Germinal center (tissue), 1 donor: Measurements from ENCODE around the gene LBX1.

ENCODE experiments used
- DNase-seq: peaks from one replicate; pipeline ENCODE4 v3.0.0; 2012; ENCODE audit warnings: mixed read lengths, low spot score

Gene LBX1, protein sequence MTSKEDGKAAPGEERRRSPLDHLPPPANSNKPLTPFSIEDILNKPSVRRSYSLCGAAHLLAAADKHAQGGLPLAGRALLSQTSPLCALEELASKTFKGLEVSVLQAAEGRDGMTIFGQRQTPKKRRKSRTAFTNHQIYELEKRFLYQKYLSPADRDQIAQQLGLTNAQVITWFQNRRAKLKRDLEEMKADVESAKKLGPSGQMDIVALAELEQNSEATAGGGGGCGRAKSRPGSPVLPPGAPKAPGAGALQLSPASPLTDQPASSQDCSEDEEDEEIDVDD

DNA sequence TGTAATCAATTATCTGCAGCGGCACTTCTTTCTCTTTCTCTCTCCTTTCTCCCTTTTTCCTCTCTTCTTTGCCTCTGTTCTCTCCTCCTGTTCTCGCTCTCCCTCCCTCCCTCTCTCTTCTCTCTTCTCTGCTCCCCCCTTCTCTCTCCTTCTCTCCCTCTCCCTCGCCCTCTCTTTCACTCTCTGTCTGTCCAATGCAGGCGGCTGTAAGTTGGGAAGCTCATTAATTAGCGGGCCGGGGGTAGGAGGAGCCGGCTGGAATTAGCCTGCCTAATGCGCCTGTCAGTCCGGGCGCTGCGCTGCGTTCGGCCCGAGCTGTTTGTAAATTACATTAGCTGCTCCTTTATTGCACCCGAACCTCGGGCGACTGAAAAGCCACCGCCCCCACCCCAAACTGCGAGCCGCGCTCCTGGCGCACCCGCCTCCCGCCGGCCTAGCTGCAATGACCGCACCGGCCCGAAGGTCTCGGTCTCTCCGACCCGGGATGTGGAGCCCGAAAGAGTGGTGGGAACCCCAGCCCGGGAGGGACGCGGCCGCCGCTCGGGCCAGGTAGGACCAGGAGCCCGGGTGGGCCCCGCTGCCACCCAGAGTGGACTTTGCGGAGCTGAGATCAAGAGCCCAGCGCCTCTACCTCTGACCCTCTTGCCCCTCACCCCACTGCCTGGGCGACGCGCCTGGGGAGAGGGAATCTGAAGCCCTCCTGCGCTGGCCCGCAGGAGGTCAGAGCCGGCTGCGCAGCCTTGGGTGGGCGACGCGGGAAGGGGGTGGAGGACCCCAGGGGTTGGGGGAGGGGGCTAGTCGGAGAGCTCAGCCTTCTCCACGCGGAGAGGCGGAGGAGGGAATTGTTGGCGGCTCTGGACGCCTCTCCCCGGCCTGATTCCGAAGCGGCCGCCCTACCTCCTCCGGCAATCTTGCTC is at the start of gene LBX1:
Gene LBX1, minus strand, starts transcription at position 198 of the 917 bp plus-strand sequence. CDS start 648 bp downstream, outside the sequence.
- no peak for DNase-seq

DNA sequence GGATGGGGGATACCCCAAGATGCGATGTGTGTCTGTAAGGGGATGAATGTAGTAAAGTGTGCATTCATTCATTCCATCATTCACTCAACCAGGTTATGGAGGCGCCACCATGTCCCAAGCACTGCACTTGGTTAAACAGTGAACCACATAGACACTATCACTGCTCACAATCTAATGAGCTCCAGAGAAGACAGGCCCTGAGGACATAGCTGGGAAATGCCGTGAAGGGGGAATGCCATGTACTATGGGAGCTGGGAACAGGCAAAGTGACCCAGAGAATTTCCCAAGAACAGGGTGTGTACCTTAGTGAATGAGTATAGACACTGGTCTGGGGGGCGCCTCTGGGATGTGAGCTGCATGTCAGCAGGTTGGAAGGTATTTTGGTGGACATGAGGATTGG is 44.5 kb upstream of the LBX1 start:
- DNase-seq = no peak

DNA sequence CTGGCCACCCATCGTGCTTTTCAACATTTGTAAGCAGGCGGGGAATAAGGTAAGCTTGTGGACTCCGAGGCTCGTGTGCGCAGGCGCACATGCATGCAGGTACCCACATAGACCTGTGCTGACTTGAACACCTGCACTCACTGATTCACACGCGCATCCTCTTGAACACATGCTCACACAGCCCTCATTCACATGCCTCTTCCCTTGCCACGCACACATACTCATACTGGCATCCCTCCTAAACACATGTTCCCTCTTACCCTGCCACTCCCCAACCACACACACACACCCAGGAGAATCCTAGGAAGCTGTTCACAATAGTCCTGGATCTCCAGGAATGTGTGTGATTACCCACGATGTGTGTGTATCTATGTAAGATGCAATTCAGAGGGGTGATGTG is 44.1 kb upstream of the LBX1 start:
- no peak for DNase-seq

DNA sequence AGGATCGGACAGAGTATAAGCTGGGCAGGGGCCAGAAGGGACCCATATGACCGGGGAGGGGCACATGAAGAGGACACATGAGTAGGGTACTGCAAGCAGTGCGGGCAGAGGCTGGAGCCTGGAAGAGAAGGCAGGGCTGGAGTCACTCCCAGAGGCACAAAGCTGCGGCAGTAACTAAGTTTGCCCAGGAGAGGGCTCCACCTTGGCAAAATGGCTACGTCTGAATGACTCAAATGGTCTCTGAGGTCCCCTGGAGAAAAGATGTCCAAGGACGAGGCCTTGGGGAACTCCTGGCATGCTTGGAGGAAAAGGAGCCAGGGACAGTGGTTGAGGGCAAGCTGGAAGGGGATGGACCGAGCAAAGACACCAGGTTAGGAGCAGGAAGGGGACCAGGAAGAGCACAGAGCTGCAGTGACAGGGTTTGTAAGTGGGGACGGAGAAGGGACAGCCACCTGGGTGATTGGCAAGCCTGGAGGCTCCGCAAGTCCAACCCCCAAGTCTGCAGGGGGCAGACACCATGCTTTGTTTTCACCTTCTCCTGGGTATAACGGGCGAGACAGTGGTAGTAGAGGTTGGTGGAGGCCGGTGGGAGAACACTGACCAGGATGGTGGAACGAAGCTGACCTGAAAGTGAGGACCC is 43.1 kb upstream of the LBX1 start:
- DNase-seq = peak; percentile 72

DNA sequence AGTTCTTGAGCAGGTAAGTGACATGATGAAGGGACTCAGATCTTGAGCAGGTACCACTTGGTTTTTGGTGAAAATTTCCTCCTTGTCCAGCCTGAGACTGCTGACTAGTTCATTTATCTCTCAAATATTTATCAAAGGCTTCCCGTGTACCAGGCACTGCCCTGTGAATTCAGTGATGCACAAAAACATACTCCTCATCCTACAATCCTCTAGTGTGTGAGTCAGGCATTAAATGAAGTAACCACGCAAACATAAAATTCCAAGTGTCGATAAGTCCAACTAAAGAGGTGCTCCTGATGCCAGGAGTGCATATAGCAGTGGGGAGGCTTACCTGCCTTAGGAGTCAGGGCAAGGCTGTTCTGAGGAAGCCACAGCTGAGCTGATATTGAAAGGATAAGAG is 41.5 kb upstream of the LBX1 start:
- DNase-seq = no peak

DNA sequence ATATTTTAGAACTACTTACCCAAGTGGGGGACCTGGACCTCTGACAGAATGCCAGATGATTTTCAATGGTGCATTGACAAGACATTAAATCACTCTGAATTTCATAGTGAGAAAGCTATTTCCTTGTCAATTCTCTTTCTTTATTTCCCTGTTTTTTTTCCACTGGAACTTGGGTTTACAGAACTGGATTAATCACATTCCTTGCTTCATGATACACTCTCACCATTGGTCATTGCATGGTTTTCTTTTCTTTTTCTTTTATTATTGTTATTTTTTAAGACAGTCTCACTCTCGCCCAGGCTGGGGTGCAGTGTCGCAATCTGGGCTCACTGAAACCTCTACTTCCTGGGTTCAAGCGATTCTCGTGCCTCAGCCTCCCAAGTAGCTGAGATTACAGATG is 38.5 kb upstream of the LBX1 start:
- no peak for DNase-seq

DNA sequence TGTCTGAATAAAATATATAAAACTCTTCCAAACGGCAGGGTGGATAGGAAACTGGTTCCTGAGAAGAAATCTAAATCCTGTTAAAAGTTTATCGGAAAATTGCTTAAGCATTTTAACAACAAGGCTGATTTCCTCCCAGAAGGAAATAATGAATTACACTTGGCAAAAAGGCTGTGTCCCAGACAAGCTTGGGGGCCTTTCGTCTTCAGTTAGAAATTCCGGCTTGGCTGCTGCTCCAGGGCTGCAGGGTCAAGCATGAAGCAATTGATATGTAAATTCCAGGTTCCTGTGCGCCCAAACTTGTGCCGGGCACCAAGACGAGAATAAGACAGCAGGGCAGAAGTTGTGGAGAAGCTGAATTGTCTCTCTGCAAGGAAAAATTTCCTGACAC is 38.0 kb upstream of the LBX1 start:
- DNase-seq = no peak

DNA sequence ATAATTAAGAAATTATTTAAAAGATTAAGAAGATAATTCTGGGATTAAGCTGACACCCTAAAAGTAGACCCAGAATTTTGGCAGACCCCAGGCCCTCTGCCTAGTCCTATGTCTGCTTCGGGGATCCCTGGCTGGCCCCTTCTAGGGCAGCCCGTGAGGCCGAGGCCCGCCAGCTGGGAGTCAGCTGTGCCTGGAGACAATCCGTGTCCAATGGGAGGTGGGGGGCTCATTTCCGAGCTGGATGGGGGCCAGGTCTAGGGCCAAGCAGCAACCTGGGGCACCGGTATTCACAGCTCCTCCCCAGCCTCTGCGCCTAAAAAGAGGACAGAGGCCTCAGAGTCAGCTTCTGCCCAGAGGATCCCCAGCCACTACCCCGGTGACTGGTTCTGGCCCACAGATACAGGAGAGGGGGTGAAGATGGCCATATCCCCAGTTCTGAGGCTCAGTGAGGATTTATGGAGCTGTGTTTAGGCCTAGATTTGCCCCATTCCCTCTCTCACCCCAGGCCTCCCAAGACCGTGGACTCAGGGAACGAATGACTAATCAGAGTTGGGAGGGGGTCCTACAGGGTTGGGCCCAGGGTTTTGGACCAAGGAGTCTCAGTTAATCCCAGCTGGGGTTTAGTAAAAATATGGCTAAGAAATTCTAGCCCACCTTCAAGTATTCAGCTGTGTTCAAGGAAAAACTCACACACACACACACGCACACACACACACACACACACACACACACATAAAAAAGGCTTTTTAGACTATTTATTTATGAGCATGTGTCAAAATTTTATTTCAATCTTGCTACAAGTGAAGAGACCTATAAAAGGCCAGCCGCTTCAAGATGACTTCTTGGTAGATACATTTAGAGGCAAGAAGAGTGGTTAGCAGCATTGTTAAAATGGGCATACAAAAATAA is 37.4 kb upstream of the LBX1 start:
- no peak for DNase-seq

DNA sequence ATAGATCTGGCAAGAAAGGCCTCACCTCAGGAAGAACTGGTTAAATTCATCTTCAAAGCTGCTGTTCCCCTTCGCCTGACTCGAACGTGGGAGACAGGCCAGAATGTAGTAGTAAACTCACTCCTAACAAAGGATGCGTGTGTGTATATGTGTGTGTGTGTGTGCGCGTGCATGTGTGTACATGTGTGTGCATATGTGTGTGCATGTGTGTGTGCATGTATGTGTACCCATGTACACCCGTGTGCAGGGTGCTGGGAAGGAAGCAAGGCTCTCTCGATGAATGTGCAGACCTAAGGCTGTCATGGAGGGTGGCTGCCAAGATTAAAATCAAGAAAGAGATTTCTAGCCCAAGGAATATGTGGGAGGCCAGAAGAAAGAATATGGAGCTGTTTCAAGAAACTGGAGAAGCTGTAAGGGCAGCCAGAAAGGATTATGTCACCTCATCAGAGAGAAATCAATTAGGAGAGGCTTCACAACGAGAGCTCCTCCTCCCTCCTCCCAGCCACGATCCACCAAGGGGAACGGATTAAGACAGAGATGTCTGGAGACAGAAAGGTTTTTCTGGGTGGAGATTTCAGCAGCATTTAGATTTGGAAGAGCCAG is 34.0 kb upstream of the LBX1 start:
- no peak for DNase-seq

DNA sequence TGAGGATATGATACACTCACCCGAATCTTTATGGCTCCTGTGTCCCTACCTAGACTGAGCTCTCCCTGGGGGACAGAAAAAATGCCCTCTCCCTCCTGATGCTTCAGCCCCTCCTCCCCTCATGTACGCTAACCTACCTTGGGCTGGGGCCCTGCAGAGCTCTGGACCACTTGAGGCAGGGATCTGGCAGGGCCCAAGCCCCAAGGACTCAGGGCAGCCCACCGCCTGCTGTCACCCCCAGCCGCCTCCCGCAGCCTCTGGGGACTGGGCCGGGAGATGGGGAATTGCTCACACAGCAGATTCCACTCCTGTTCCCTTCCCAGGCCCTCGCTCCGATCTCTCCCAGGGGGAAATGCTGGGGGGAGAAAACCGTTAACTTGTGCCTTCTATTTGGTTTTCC is 32.9 kb upstream of the LBX1 start:
- no peak for DNase-seq

DNA sequence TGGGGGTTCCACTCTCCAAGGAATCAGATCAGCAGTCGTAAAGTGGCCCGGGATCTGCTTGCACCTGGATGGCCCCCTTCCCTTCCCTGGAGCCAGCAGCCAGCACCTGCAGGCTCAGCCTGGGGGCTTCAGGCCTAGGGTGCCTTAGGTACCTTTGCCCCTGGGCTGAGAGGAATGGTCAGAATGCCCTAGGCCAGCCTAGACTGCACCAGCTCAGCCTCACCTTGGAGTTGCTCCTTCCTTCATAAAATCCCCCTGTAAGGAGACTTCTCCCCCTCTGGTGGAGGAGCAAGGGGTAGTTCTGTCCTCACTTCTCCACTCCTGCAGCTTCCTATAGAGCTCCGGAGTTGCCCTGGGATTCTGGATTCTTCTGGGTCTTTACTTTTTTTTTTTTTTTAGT is 32.4 kb upstream of the LBX1 start:
- DNase-seq = no peak

DNA sequence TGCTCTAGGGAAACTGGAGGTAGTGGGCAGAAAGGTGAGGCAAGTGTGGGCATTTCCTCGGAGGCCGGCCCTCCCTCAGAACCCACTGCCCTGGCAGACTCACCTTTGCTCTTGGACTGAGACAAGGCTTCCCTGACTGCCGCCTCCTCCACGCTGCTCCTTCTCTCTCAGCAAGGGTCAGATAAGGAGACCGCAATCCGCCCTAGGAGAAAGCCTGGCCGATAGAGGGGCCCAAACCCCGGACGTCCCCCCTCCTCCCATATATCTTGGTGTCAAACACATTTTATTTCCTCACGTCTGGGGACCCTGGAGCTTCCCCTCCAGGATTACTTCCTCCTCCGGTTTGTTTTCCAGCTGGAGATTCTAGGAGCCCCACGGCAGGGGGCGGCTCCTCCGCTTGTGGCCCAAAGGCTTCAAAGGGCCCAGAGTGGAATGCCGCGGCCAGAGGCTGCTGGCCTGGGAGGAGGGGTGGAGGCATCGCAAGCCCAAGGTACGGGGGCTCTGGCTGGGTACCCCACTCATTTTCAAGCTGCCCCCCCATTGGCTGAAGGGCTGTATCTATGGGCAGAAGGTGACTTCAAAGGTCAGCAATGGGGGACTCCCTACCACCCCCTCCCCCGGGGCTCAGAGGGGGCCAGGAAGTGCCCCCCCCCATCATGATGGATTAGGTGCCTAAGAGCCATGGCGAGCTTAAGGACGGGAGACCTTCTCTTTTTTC is 31.7 kb upstream of the LBX1 start:
- no peak for DNase-seq

DNA sequence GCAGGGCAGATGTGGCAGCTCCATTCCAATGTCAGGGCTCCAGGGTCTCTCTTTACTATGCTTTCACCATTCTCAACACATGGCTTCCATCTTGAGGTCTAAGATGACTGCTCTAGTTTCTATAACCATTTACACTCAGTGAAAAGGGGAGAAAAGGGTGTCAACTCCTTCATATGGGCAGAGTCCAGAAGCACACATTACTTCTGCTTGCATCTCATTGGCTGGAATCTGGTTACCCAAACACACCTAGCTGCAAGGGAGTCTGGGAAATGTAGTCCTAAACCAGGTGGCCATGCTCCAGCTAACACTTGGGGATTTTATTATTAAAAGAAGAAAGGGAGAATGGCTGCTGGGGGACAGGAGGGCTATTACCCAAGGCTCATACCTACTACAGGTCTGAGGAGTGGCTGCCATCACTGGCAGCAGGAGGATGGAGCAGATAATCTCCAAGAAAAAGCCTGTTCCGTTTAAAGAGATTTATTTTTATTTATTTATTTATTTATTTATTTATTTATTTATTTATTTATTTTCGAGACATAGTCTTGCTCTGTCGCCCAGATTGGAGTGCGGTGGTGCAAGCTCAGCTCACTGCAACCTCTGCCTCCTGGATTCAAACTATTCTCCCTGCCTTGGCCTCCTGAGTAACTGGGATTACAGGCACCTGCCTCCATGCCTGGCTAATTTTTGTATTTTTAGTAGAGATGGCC is 29.1 kb upstream of the LBX1 start:
- peak; percentile 73 for DNase-seq

DNA sequence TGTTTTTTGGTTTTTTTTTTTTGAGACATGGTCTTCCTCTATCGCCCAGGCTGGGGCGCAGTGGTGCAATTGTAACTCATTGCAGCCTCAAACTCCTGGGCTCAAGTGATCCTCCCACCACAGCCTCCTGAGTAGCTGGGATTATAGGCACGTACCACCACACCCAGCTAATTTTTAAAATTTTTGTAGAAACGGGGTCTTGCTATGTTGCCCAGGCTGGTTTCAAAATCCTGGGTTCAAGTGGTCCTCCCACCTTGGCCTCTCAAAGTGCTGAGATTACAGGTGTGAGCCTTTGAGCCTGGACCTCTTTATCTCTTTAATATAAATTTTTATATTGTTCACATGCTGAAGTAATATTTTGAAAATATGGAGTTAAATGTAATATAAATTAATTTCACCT is 28.2 kb upstream of the LBX1 start:
- no peak for DNase-seq

DNA sequence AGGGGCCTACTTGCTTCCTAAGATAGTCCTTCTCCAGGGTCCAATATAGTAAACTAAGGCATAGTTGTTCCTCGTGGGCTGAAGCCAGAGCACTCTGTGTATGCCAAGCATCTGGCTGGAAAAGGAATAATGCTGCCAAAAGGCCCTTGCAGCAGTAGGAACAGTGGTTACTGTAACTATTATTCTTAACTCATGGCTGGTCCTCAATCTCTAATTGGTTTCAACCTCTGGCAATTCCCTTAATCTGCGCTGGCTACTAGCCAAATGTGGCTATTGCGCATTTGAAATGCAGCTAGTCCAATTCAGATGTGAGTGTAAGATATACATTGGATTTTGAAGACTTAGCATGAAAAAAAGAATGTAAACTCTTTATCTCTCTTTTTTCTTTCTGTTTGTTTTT is 27.8 kb upstream of the LBX1 start:
- DNase-seq = no peak

DNA sequence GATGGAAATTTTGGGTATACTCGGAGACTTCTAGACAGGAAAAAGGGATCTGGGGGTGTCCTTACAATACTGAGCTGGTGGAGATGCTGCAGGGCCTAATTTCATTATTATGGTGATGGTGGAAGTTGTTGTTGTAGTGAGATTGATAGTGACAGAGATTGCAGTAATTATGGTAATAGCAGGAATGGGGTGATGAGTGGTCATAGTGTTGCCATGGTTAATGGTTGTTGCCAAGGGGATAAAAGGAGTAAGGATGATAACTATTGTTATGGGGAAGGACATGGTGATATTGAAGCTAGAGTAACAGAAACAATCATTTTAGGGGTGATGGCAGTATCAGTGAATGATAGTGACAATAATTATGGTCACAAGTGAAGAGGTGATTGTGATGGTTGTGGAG is 27.1 kb upstream of the LBX1 start:
- DNase-seq = no peak

DNA sequence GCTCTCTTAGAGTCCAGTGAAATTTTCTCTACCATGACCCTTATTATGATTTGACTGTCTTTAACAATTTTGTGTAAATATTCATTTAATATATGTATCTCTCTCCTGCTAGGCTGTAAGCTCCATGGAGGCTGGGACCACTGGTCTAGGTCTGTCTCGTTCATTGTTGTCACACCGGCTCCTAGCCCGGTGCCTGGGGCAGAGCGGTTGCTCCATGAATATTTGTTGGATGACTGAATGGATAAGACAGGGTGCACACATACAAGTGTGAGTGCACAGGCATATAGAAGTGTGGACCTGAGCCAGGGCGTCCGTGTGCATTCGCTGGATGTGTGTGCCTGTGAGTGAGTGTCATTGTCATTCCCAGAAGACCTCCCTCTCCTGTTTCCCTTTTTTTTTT is 20.9 kb upstream of the LBX1 start:
- no peak for DNase-seq

DNA sequence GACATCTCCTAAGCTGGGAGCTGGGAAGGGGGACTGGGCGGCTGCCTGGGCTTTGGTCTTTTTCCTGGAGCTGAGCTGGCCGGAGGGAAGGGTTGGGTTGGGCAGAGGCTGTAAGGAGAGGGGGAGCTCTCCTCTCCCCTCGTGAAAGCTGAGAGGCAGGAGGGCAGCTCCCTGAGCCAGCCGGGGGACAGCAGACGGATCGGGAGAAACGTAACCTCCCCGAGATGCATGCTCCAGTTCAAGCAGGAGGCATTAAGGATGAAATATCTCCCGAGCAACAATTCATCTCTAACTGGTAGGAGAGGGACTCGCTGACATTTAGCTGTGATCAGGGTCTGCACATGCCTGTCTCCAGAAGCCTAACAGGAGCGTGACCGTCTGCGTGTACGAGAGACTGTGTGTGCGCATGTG is 19.9 kb upstream of the LBX1 start:
- no peak for DNase-seq

DNA sequence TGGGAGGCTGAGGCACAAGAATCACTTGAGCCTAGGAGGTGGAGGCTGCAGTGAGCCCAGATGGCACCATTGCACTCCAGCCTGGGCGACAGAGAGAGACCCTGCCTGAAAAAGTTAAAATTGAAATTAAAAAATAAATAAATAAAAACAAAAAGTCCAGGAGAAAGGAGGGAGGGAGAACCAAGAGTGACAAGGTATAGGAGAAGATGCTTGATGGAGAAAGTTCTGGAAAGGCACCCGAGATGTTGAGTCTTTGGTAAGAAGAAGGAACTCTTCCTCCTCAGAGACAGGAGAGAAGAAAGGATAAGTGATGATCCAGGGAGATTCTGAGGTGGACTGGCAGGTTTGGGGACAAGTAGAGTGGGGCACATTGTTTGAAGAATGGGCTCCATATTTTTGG is 17.4 kb upstream of the LBX1 start:
- no peak for DNase-seq
